ENCODE results near the gene TEKTIP1. TPM values are rescaled to one million over a fixed set of nuclear protein-coding genes. Genes with fewer than 3 reads are reported as not detected.

The TEKTIP1 gene
- total and polyA plus RNA-seq, 9 of the 15 experiments (the other 6 are each of a cell fraction or from before 2014, with no cell fraction given), result 0.66 TPM; not detected in 8

- no peak for TF ChIP-seq CHAMP1 (IDR thresholded peaks at IDR 0.05)
- no peak for TF ChIP-seq NKRF (IDR thresholded peaks at IDR 0.05; ENCODE audit: borderline replicate concordance)
Measured at GRCh38 chr19:3551792-3552095, 12.8 kb downstream of the TEKTIP1 start (continued).

GRCh38 chr19:3554254-3555083 is 15.5 kb downstream of the TEKTIP1 start:
- H3K9me3 ChIP-seq (replicated peaks; ENCODE audit: control insufficient read depth, insufficient read depth, low read depth, low read length), result no peaks in the 10 kb centered on the region
- H3K9ac ChIP-seq (ENCODE audit: insufficient read depth in 1 of 2, low read depth in 2 of 2, low read length in 2 of 2), result peak overlapping the region in 1 of 2 experiments; percentile 63; a peak in 2 of 4 replicates
- intact Hi-C loops (cut with micrococcal nuclease), result no loop called here
- H3K27me3 ChIP-seq (ENCODE audit: control insufficient read depth in 2 of 2, insufficient read depth in 2 of 2, low read length in 2 of 2), result no peaks in the 10 kb centered on the region
- H3K9me1 ChIP-seq (ENCODE audit: control insufficient read depth, insufficient read depth, low read length), result peaks cover 7% of the 10 kb centered on the region
- no peak overlapping the region for H3K4me3 ChIP-seq
- FAIRE-seq, result no peak
- no peak overlapping the region for H3K4me2 ChIP-seq (ENCODE audit: insufficient read depth, low read length)
- no peak overlapping the region for H2AFZ ChIP-seq (ENCODE audit: low read depth, low read length)
- ChIA-PET CTCF (ENCODE audit: low intra/inter-chr PET ratio) (no interaction called here), POLR2A (interaction anchor here (0.8 to 1.2 kb wide), 3 partner anchors 34 to 50 kb away, joined by 3 to 6 read pairs (median 4); no protein-coding TSS in a partner anchor)
- in situ Hi-C loops (cut with MboI), result no loop called here
- TSS peak; percentile 66 for BruUV-seq (replicated peaks)
- peaks cover 9% of the 10 kb centered on the region for H4K20me1 ChIP-seq (replicated peaks; ENCODE audit: control insufficient read depth, insufficient read depth, low read length)
- peak overlapping the region; percentile 32; the same call in 1 of the 3 replicates for H3K27ac ChIP-seq (ENCODE audit: extremely low read depth, low read depth, low read length)
- 83% methylated on average over 19 of the region's 21 CpGs for WGBS (ENCODE audit: insufficient coverage, low coverage, missing lambda C conversion rate)
- DNase-seq (ENCODE audit: extremely low read depth in 1 of 4, low spot score in 3 of 4), result no peak
- peaks cover 15 to 68% of the 10 kb centered on the region in 2 experiments; a peak in 4 of 5 replicates for H3K4me1 ChIP-seq (replicated peaks in 1 of 2; ENCODE audit: control insufficient read depth in 2 of 2, insufficient read depth in 2 of 2, low read length in 2 of 2)
- peaks cover 45% of the 10 kb centered on the region for H3K79me2 ChIP-seq (ENCODE audit: control insufficient read depth, insufficient read depth, low read length)
- ATAC-seq, result no peak
- peaks cover 33% of the 10 kb centered on the region for H3K36me3 ChIP-seq (ENCODE audit: control insufficient read depth, insufficient read depth, low read length)
- TF ChIP-seq PHB2 (IDR thresholded peaks at IDR 0.05; ENCODE audit: low read depth) (no peak), ZNF696 (CRISPR knock-in tag; conservative IDR thresholded peaks at IDR 0.05) (no peak), CTBP1 (IDR thresholded peaks at IDR 0.05; ENCODE audit: borderline replicate concordance) (no peak), ZFP30 (CRISPR knock-in tag; IDR thresholded peaks at IDR 0.05; ENCODE audit: borderline replicate concordance) (no peak), ZNF316 (IDR thresholded peaks at IDR 0.05) (no peak), ZNF146 (CRISPR knock-in tag; IDR thresholded peaks at IDR 0.05; ENCODE audit: unreplicated experiment) (no peak), TGIF2 (CRISPR knock-in tag; IDR thresholded peaks at IDR 0.05) (no peak), PYGO2 (tag; IDR thresholded peaks at IDR 0.05) (no peak), ZNF324 (CRISPR knock-in tag; IDR thresholded peaks at IDR 0.05) (no peak)

All from K562 (cell line).